Measurements from ENCODE around the gene MACROD1.

Gene MACROD1

DNA sequence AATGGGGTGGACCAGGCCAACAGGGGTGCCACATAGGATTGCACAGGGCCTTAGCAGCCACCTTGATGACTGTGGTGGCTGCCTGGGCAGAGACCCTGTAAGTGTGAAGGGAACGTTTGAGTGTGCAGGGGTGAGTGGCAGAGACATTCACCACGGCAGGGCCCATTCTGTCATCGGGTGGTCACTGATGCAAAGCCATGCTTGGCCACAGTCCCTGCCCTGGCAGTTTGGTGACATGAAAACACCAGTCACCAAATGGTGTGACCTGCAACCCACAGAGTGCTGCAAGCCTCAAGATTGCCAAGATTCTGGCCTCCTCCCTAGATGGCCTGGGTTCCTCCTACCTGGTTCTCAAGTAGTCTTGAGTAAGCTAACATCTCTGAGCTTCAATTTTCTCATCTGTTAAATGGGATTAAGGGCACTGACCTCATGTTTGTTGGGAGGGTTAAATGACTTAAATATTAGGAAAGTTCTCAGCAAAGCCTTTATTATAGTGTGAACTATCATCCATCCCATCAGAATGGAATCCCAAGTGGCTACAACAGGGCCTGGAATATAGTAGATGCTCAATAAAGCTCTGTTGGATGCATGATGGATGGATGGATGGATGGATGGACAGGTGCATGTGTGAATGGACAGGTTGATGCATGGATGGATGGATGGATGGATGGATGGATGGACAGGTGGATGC, 53.0 kb downstream of the MACROD1 start:
- no peak for DNase-seq (ENCODE audit: low spot score)

DNA sequence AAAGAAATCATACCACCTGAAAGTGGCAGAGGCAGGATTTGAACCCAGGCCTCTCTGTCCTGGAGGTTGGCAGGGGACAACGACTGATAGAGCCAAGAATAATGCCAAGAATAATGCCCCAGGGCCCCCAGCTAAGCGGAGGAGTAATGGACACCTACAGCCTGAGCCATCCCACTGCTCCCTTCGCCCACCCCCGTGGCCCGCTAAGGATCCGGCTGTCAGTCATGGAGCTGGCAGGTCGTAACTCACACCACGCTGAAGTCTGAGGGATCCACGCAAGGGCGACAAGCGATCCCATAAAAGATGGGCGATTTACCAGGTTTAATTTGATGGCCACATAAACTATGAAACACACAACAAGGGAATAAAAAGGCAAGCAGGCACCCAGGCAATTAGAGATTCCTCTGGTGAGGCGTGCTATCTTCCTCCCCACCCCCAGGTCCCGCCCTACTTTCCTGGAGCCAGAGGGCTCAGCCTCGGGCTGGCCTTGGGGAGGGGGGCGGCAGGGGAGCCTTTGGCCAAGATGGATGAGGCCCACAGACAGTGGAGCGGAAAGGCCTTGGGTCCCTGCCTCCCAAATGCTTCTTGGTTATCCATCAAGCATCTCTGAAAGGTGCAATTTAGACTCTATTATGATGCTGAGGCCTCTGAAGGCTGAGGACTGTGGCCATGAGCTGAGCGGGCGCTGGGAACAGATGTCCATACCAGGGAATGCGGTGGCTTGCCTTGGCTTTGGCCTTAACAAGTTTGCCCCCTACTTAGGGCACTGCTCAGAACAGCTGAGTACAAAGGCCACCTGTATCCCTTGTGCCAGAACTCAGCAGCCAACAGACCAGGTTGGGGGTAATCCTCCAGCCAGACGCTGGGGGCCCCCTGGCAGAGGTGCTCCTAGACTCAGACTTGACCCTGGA, 55.2 kb downstream of the MACROD1 start:
- no peak for DNase-seq (ENCODE audit: low spot score)

DNA sequence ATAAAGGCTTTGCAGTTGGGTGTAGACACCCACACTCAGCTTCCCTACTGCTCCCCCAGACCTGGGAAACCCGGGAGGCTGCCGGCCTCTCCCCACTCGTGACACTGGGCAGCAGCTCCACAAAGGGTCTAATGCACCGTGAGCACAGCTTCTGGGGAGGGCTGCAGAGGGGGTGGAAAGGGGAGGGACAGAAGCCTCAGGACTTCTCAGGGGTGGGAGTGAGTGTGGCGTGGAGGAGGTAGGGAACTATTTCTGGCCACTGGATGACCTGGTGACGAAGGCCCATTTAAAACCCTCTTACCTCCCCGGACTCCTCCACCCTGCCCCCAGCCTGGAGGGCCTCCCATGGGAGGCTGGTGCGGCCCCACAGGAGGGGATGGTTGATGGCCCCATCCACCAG, 56.6 kb downstream of the MACROD1 start:
- no peak for DNase-seq (ENCODE audit: low spot score)

DNA sequence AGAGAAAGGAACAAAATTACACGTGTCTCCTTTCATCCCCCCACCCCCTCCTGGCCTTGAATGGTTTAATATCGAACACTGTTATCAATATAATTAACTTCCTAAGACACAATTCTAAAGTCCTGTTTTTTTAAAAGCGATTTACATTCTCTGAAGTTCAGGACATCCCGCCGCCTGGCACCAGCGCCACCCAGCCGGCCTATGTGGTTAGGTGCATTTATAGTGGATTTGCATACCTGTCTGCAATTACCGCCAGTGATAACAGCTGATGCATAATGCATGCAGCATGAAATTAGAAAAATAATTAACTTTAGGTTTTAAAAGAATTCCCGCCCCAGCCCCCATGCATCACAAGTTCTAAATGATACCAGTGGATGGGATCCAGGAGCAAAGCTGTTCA, 58.6 kb downstream of the MACROD1 start:
- DNase-seq (ENCODE audit: low spot score), result no peak

DNA sequence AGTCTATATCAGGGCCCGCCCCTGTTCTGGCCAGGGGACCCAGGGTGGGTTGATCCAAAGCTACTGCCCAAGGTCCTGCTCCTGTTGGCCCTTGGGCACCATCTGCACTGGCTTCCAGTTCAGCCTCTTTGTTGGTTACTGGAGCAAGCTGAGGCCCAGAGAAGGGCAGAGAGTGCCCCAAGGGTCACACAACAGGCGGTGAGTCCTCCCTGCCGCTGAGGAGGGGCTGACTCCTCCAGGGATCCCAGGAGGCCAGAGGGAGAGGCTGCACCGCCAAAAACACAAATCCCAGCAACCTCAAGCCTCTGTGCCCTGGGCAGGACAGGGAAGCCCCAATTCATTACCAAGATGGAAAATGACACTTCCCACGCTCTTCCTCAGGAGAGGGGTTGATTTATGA, 61.3 kb downstream of the MACROD1 start:
- no peak for DNase-seq (ENCODE audit: low spot score)

DNA sequence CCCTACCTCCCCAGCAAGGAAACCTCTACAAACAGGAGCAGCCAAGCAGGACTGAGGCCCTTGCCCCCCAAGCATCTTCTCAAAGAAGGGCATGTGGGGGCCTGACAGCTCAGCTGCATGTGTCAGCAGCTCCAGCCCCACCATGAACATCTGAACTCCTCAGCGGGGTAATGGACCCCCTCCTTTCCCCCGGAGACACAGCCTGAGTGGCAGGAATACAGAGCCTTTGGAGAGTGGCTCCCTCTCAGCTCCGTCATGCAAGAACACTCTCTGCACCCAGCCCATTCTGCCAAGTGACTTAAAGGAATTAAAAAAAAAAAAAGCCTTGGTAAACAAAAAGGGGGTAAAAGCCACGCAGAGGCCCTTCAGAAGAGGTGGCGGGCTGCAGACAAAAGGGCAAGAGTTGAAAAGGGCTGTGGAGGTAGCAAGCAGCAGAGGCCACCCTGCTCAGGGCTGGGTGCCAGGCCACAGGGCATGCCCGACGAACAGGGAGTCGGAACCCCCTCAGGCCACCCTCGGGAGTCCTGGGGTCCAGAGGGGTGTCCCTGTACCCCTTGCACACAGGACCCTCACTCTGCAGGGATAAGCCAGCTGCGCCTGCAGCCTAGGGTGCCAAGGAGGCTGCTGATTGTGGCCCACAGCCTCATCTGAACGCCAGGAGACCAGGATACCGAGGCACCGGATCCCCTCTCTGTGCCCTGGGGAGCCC, 62.5 kb downstream of the MACROD1 start:
- DNase-seq (ENCODE audit: low spot score), result no peak

DNA sequence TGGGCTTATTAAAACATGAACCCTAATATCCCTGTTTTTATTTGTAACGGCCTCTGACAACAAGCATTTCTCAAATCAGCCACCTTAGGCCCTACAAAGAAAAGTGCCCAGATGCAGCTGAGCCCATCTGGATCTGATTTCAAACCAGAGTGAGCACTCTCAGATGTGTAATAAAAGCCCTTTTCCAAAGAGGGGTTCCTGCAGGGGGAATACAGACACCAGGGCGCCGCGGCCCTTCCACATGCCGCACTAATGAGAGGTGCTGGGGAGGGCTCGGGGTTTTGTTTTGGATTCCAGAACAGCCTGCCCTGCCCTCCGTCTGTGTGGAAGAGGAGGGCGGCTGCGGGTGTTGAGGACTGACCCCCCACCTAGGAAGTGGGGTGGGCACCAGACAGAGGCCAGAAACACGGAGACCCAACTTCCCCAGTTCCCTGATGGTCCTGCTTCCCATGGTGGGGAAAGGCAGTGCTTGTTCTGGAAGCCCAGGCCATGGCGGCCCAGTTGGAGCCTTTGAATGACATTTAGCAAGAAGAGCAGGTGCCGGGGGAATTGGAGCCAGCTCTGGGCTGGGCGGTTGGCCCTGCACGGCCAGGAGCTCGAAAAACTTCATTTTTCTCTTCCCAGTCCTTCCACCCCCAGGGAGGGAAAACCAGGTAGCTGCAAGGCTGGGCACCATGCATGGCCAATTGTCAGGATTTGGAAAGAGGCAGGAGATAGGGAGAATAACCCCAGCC, 63.7 kb downstream of the MACROD1 start:
- DNase-seq (ENCODE audit: low spot score), result no peak

DNA sequence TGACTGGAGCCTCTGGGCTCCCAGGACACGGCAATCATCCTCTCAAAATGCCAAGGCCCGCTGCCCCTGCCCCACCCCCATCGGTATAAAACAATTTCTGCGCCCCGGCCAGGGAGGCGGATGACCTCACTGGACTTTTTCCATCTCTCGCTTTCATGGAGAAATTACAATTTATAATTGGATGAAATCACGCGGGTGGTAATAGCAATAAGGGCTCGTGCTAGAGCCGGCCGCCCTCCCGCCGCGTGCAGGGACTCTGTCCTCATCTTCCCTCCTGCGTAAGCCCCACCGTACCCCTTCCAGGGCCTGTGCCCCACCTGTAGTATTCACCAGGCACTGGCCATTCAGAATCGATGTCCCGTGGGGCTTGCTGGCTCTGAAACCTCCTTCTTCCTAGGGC, 64.5 kb downstream of the MACROD1 start:
- no peak for DNase-seq (ENCODE audit: low spot score)

DNA sequence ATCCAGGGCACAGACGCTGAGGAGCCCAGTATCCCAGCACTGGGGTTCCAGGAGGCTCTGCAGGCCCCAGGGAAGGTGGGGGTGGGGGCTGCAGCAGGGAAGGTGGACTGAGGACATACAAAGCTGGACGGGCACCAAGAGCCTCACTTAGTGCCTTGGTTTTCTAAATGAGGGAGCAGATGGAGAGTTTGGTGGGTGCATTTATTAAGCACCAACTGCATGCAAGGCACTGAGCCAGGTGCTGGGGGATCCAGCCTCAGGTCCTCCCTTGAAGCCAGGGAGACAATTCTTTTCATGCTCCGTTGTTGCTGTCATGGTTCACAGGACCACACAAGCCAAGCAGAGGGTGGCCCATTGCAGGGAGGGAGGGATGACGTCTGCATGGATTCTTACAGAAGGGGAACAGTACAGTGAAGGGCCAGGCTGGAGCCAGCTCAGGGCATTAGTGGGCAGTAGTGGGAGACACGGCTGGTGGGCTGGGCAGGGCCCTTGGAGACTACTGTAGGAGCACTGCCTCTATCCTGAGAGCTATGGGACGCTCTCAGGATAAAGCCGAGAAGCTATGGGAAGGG, 65.0 kb downstream of the MACROD1 start:
- DNase-seq (ENCODE audit: low spot score), result no peak

DNA sequence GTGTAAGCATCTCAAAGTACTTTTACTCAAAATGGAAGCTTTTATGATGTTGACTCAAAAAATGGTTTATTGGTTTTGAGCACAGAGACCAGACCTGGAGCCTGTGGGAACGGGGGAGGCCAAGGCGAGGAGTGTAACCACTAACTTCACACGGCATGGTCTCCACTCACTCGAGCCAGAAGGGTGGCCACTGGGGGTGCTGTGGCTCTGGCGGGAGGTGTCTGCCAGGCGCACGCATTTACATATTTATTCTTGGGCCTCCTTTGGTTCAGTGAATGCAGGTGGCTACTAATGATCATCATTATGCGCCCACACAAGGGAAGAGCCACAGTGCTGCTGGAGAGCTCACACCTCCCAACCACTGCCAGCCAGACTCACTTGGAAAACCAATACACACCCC, 65.6 kb downstream of the MACROD1 start:
- no peak for DNase-seq (ENCODE audit: low spot score)

DNA sequence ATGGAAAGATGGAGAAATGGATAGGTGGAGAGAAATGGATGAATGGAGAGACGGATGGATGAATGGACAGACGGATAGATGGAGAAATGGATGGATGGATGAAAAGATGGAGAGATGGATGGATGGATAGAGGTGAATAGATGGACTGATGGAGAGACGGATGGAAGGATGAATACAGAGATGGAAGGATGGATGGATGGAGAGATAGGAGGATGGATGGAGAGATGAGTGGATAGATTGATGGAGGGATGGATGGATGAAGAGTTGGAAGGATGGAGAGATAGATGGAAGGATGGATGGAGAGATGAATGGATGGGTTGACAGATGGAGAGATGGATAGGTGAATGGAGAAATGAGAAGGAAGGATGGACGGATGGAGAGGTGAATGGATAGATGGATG, 66.5 kb downstream of the MACROD1 start:
- DNase-seq (ENCODE audit: low spot score), result no peak

DNA sequence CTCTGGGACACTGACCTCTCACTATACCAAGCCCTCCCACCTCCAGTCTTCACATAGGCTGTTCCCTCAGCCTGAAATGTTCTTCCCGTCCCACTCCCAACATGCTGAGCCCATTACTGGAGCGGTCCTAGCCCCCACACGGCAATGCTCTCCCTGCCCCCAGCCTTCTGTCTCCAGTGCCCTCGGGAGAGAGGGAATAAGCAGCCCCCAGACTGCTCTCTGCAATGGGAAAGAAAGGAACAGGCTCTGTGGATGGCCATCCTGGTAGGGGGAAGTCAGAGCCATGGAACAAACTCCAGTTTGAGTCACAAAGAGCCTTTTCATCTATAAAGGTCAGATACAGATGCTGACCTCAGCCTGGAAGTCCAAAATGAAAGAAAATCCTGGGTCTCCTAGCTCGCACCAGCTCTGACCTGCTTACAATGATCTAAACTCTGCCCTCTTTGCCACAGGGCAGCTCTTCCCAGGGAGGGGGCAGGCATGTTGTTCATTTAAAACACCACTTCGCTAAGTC, 67.5 kb downstream of the MACROD1 start:
- no peak for DNase-seq (ENCODE audit: low spot score)

DNA sequence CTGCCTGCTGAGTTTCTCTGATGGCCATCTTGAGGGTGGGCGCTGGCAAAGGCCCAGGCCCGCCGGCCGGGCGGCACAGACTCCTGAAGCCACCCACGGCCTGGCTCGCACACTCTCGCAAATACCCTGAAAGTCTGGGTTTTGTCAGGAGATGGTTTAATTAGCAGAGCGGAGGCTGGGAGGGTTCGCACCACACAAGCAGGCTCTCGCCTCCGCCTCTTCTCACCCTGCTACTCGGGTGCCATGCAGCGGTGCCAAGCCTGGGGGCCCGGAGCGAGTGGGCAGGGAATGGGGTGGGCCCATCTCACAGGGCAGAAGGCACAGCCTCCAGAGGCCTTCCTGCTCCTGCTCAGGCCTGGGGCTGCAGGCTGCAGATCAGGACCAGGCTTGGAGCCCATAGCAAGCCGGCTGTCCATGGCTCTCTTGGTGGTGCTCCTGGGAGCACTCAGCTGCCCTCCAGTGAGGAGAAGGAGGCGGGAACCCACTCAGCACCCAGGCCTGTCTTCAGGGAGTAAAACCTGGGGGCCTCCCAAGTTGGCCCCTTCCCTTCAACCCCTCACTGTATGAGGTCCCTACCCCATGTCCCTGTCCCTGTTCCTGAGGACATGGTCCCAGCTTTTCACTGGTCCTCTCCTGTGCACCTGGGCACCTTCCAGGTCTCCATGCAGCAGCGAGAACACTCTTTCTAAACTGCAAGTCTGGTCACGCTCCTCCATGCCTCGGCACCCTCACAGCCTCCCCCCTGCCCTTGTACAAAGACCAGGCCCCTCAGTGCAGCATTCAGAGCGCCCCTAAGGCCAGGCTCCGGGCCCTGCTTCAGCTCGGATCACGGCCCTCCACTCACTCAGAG, 68.2 kb downstream of the MACROD1 start:
- DNase-seq (ENCODE audit: low spot score), result no peak

DNA sequence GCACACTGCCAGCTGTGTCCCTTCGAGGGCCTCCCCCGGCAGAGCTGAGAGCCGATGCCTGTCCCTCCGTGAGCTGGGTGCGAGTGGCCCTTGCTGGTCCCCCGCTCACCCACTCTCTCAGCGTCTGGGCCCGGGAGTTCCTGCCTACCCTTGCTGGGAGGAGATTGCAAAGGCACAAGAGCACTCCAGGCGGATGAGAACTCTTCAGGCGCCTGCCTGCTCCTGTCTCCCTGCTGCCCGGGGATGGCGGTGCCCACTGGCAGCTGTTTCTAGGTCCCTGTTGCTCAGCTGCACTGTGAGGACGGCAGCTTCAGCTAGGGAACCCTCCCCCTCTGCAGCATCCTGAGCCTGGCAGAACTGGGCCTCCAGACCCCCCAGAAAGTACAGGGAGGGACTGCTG, 69.1 kb downstream of the MACROD1 start:
- DNase-seq (ENCODE audit: low spot score), result no peak

DNA sequence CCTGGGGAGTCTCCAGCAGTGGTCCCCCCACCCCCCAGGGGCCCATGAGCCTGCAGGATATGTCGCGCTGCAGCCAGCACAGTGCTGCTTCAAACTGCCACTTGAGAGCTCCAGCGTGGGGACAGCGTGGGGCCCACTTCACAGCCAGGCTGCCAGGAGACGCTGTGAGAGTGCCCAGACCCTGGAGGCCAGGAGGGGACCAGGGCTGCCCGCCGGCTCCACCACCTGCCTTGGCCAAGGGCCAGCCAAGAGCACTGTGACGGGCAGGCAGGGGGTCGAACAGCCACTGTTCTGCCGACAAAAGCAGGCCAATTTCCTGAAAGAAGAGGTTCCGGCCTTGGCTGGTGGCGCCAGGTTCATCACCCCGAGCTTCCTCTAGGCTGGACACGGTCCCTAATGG, 70.0 kb downstream of the MACROD1 start:
- no peak for DNase-seq (ENCODE audit: low spot score)

DNA sequence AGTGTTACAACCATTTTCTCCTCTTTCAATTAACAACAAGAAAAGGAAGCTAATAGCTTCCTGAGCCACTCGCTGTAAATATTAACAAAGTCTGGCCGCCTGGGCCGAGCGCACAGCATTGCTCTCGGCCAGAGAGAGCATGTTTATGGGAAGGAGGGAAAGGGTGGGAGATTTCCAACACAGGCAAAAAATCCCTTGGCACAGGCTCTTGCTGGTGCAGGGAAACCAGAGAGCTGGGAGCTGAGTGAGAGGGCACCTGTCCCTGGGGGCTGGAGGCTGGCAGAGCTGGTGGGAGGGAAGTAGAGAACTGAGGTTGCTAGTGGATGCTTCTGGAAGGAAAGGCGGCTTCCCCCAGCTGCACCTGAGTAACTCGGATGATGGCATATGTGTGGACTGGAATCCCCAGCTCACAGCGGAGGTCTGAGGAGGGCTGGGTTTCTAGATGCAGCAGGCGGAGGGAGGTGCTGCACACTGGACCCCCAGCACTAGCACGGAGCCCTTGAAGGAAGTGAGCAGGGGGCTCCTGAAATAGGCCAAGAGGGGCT, 70.6 kb downstream of the MACROD1 start:
- DNase-seq (ENCODE audit: low spot score), result no peak

DNA sequence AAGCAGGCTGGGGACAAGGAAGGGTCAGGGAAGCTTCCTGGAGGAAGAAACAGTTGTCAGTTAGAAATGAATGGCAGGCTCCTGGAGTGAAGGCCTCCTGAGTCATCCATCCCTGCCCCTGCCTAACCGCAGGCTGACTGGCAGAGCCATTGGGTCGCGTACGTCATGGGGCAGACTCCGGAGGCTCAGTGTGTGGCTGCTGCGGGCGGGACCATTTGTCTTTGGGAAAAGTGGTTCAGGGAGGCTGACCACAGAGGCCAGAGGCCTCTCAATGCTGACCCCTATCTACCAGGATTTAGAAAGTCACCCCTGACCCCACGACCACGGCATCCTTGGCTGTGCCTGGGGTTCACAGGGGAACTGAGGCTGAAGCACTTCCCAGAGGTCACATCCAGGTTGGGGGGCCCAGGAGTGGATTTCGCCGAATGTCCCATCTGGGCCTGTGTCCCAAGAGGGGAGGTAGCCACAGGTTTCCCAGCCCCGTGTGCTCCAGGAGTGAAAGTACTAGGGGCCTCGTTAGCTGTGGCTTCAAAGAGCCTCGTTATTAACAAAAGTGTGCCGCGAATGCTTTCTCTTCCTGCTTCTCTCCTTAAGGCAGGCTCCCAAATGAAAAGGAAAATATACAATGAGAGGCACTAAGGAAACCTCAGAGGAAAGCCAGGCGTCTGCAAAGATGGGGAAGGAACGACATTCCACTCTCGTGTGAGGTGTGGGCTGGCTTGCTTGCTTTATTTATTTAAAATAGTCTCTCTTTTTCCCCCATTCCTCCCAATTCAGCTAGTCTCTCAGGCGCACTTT, 71.3 kb downstream of the MACROD1 start:
- DNase-seq (ENCODE audit: low spot score), result no peak

DNA sequence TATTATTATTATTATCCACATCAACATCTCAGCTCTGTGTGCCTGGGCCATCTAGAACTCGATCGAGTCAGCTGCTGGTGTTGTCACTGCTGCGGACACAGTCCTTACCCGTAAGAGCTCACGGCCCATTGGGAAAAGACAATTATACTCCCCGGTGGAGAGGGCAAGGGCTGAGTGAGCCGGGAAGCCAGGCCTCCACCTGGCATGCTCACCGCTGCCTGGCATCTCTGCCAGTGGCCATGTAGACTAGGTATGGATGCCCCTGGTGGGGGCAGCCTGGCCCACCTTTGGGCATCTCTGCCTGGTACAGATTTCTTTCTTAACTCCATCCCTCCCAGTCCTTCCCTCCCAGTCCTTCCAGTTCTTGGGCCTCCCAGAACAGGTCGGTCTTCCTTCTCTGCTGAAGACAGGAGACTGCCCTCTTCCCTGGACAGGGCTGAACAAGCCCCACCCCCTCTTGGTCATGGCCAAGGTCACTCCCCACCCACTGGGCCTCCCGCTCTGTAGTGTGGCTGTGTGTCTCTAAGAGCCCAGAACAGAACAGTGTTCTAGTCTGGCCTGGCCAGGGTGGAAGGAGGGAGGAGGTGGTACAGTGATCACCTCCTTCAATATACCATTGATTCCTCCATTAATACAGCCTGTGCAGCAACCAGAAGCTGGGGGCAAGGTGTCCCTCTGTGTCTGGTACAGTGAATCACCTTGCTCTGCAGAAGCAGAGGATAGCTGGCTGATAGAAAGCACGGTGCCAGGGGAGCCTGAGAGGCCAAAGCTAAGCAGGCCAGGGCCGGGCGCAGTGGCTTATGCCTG, 72.5 kb downstream of the MACROD1 start:
- DNase-seq (ENCODE audit: low spot score), result no peak

DNA sequence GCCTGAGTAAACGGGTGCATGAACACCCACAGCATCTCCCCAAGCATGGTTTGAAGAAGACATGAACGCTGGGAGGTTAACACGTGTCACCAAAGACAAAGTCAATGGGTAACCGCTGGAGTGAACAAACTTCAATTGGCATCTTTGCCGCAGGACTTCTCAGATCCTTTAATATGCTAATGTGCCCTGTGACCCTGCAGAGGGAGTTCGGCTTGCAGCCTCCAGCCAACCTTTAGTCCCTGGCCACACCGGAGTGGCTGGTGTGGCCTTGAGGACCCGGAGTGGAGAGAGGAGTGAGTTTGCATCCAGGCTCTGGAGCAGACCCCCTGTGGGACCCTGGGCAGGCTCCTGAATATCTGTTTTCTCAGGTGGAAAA, 73.2 kb downstream of the MACROD1 start:
- no peak for DNase-seq (ENCODE audit: low spot score)

Data from HuH-7.5 (cell line).